HepG2 (cell line): ENCODE data around the gene TNFAIP8L1. TPM values are rescaled to one million over a fixed set of nuclear protein-coding genes. Genes with fewer than 3 reads are reported as not detected.

Experiments
- ATAC-seq: fragments of 200-7000 bp; cut with Tn5 transposase; 3 replicates; pipeline ENCODE4 v1.9.1; 2020; ENCODE audit warnings: mild to moderate bottlenecking, moderate library complexity
- Bru-seq: library from RNA; stranded (reverse); fragments of 400-500 nt; gene quantifications from one replicate; lab custom pipeline; 2021; lab: Mats Ljungman, UMichigan
- BruChase-seq, 2 experiments: library from RNA; stranded (reverse); fragments of 400-500 nt; gene quantifications; one replicate each; lab custom pipeline; 2021; lab: Mats Ljungman, UMichigan
- BruUV-seq: library from RNA; stranded (reverse); fragments of 400-500 nt; replicated peaks from 2 replicates; lab custom pipeline; 2021; lab: Mats Ljungman, UMichigan
- CTCF ChIA-PET: fragments of 300-600 bp; formaldehyde crosslinking; extraction: SDS; loops from one replicate; lab custom pipeline; 2021; ENCODE audit warnings: low total read pairs, inconsistent platforms, low intra/inter-chr PET ratio; lab: Yijun Ruan, JAX
- POLR2A ChIA-PET: fragments of 350-600 bp; sonication (Branson Sonifier 250); formaldehyde crosslinking; loops from one replicate; lab custom pipeline; 2020; ENCODE audit warnings: antibody characterized with exemption, inconsistent platforms; lab: Yijun Ruan, JAX
- DNase-seq: peaks from one replicate; pipeline ENCODE4 v3.0.0-alpha.2; 2015; ENCODE audit warnings: low spot score
- FAIRE-seq: peaks from 3 replicates; lab custom pipeline; 2011; peaks lifted over from hg19 to GRCh38; lab: Jason Lieb, UNC
- H2AFZ ChIP-seq: one replicate; pipeline ENCODE4 v1.6.1; 2011; ENCODE audit warnings: low read length, inconsistent platforms
- H3K27ac ChIP-seq: fragments of 300-600 bp; 3 replicates; pipeline ENCODE4 v1.8.0; 2011; ENCODE audit warnings: mixed run types, mild to moderate bottlenecking, mixed read lengths, low read length, inconsistent platforms; ENCODE audit not compliant: insufficient read depth; ENCODE audit errors: extremely low read length
- H3K27me3 ChIP-seq, 2 experiments: fragments of 200-600 bp in 1 of 2; 2 replicates in 1 of 2; 3 replicates in 1 of 2; pipeline versions ENCODE4 v1.6.0 to v1.8.0; 2011; ENCODE audit warnings: low read length in 2 of 2, mild to moderate bottlenecking in 2 of 2, moderate library complexity in 2 of 2, inconsistent platforms in 1 of 2; ENCODE audit not compliant: insufficient read depth in 2 of 2, control insufficient read depth in 1 of 2
- H3K36me3 ChIP-seq, 2 experiments: fragments of 200-600 bp in 1 of 2; replicated peaks in 1 of 2; 2 replicates in 1 of 2; 3 replicates in 1 of 2; pipeline versions ENCODE4 v1.5.1 to v1.8.0; 2011; ENCODE audit warnings: low read length in 2 of 2, inconsistent platforms in 1 of 2; ENCODE audit not compliant: insufficient read depth in 2 of 2, control insufficient read depth in 1 of 2
- H3K4me1 ChIP-seq: 2 replicates; pipeline ENCODE4 v1.5.1; 2012; ENCODE audit warnings: low read length, inconsistent platforms; ENCODE audit not compliant: insufficient read depth
- H3K4me2 ChIP-seq: 2 replicates; pipeline ENCODE4 v1.6.0; 2011; ENCODE audit warnings: low read depth, low read length, inconsistent platforms
- H3K4me3 ChIP-seq, 3 experiments: fragments of 200-600 bp in 1 of 3; sonication (generic), shearing (Covaris generic) in 1 of 3; replicated peaks in 1 of 3; 2 replicates each; pipeline ENCODE4 v1.5.1; 2011 to 2016; ENCODE audit warnings: low read length in 3 of 3, inconsistent platforms in 2 of 3, low read depth in 2 of 3, mild to moderate bottlenecking in 2 of 3, control low read depth in 1 of 3, mixed read lengths in 1 of 3; ENCODE audit not compliant: insufficient read depth in 1 of 3
- H3K79me2 ChIP-seq: one replicate; pipeline ENCODE4 v1.6.1; 2011; ENCODE audit warnings: low read length, inconsistent platforms; ENCODE audit not compliant: insufficient read depth
- H3K9ac ChIP-seq: 2 replicates; pipeline ENCODE4 v1.6.0; 2011; ENCODE audit warnings: mild to moderate bottlenecking, low read depth, low read length, inconsistent platforms; ENCODE audit not compliant: insufficient read depth
- H3K9me3 ChIP-seq: 2 replicates; pipeline ENCODE4 v1.5.1; 2012; ENCODE audit warnings: mild to moderate bottlenecking, low read length
- H4K20me1 ChIP-seq: 2 replicates; pipeline ENCODE4 v1.6.0; 2011; ENCODE audit warnings: inconsistent platforms, mild to moderate bottlenecking, low read length, moderate library complexity; ENCODE audit not compliant: insufficient read depth
- GABPA ChIP-seq, 2 experiments: IDR thresholded peaks; 2 replicates each; pipeline ENCODE4 v1.6.1; 2011 to 2016; ENCODE audit warnings: low read depth in 2 of 2, low read length in 1 of 2, missing biosample characterization in 1 of 2, missing genetic modification characterization in 1 of 2
- IKZF1 ChIP-seq: fragments of 450-650 bp; IDR thresholded peaks from 2 replicates; pipeline ENCODE4 v1.7.1; 2016
- LCORL ChIP-seq, 2 experiments: fragments of 450-650 bp in 1 of 2; sonication (generic) in 1 of 2; formaldehyde crosslinking in 1 of 2; IDR thresholded peaks; 2 replicates each; pipeline versions ENCODE4 v1.5.0 to v1.6.1; 2017 to 2020; ENCODE audit warnings: antibody characterized with exemption in 1 of 2, missing genetic modification reagents in 1 of 2
- MXI1 ChIP-seq: IDR thresholded peaks from 3 replicates; pipeline ENCODE4 v1.6.1; 2012; ENCODE audit warnings: low read depth, low read length, inconsistent platforms, borderline replicate concordance
- POLR2G ChIP-seq: fragments of 200-400 bp; formaldehyde crosslinking; IDR thresholded peaks from 2 replicates; pipeline ENCODE4 v1.6.1; 2018; ENCODE audit warnings: mild to moderate bottlenecking, low read depth, low read length, moderate library complexity
- RAD51 ChIP-seq: fragments of 450-650 bp; IDR thresholded peaks from 2 replicates; pipeline ENCODE4 v1.6.1; 2016; ENCODE audit warnings: borderline replicate concordance
- RBM39 ChIP-seq: fragments of 200-400 bp; formaldehyde crosslinking; IDR thresholded peaks from one replicate; pipeline ENCODE4 v1.6.1; 2018; ENCODE audit warnings: antibody characterized with exemption, mild to moderate bottlenecking, low read depth, low read length; ENCODE audit not compliant: poor library complexity, severe bottlenecking
- SIN3A ChIP-seq: IDR thresholded peaks from 2 replicates; pipeline ENCODE4 v1.6.1; 2011; ENCODE audit warnings: low read depth, mild to moderate bottlenecking, control low read depth, low read length, borderline replicate concordance
- TBX2 ChIP-seq: sonication (generic); formaldehyde crosslinking; IDR thresholded peaks from 2 replicates; pipeline ENCODE4 v1.5.0; 2020; ENCODE audit warnings: missing genetic modification reagents, mild to moderate bottlenecking, borderline replicate concordance
- TEAD3 ChIP-seq: optimal IDR thresholded peaks from 2 replicates; pipeline ENCODE3; 2016; ENCODE audit warnings: borderline replicate concordance
- TOPORS ChIP-seq: sonication (generic); formaldehyde crosslinking; IDR thresholded peaks from 2 replicates; pipeline ENCODE4 v1.8.0; 2023; ENCODE audit warnings: mild to moderate bottlenecking, missing genetic modification reagents
- U2AF1 ChIP-seq: fragments of 200-400 bp; formaldehyde crosslinking; optimal IDR thresholded peaks from 2 replicates; pipeline ENCODE3; 2017; ENCODE audit warnings: mild to moderate bottlenecking, low read depth, low read length
- XBP1 ChIP-seq: sonication (generic); formaldehyde crosslinking; IDR thresholded peaks from 2 replicates; pipeline ENCODE4 v1.5.0; 2020; ENCODE audit warnings: missing genetic modification reagents
- ZFP41 ChIP-seq: sonication (generic); formaldehyde crosslinking; IDR thresholded peaks from 2 replicates; pipeline ENCODE4 v1.4.0; 2020; ENCODE audit warnings: mild to moderate bottlenecking, missing genetic modification reagents, borderline replicate concordance
- ZMYM3 ChIP-seq: sonication (generic); formaldehyde crosslinking; IDR thresholded peaks from 2 replicates; pipeline ENCODE4 v1.5.1; 2020; ENCODE audit warnings: mild to moderate bottlenecking, missing genetic modification reagents
- ZNF543 ChIP-seq: sonication (generic); formaldehyde crosslinking; IDR thresholded peaks from 2 replicates; pipeline ENCODE4 v1.4.0; 2020; ENCODE audit warnings: mild to moderate bottlenecking, missing genetic modification reagents
- ZNF556 ChIP-seq: sonication (generic); formaldehyde crosslinking; IDR thresholded peaks from 2 replicates; pipeline ENCODE4 v1.4.0; 2020; ENCODE audit warnings: mild to moderate bottlenecking, missing genetic modification reagents, borderline replicate concordance
- ZNF83 ChIP-seq: sonication (generic); formaldehyde crosslinking; IDR thresholded peaks from 2 replicates; pipeline ENCODE4 v1.4.0; 2020; ENCODE audit warnings: missing genetic modification reagents, mild to moderate bottlenecking, borderline replicate concordance
- ZNF879 ChIP-seq: sonication (generic); formaldehyde crosslinking; IDR thresholded peaks from 2 replicates; pipeline ENCODE4 v1.8.1; 2023; ENCODE audit warnings: missing genetic modification reagents
- WGBS: methylation state at CpG from one replicate; pipeline ENCODE4 v1.1.6; 2017; ENCODE audit warnings: low lambda C conversion rate; 5-methylcytosine and 5-hydroxymethylcytosine counted together
- in situ Hi-C: cut with HindIII; loops from 2 replicates; pipeline ENCODE4 v1.10.0; 2017; ENCODE audit warnings: low pct_unique_long_range_greater_than_20kb; ENCODE audit not compliant: extremely low pct_ligation_motif_present
- intact Hi-C: fragments of 100-400 bp; cut with micrococcal nuclease; formaldehyde crosslinking; loops from one replicate; pipeline ENCODE4 v1.10.0; 2022; ENCODE audit not compliant: unreplicated experiment
- long read RNA-seq, 2 experiments: library from RNA in 1 of 2; library from polyadenylated mRNA in 1 of 2; stranded (forward) in 1 of 2; unstranded in 1 of 2; transcript quantifications; one replicate each; pipeline ENCODE4 v2.0.0, GENCODE V29; 2019 to 2022
- polyA minus RNA-seq, 3 experiments: library from RNA; depleted of rRNA, polyadenylated mRNA; stranded (reverse); fragments of >200 nt; gene quantifications; 2 replicates each; pipeline ENCODE4 v1.2.3, GENCODE V29; 2011; ENCODE audit warnings: low replicate concordance in 1 of 3
- polyA plus RNA-seq, 8 experiments: library from polyadenylated mRNA; depleted of rRNA in 3 of 8; stranded (reverse) in 7 of 8; unstranded in 1 of 8; fragments of >200 nt; fragmentation: Illumina TruSeq in 4 of 8; extraction: Trizol in 4 of 8; gene quantifications; 2 replicates each; pipeline versions ENCODE4 v1.2.1 to v1.2.3, GENCODE V29; 2011 to 2016; ENCODE audit warnings: low read depth in 4 of 8, missing spikeins in 1 of 8, mixed read lengths in 1 of 8; ENCODE audit not compliant: insufficient read depth in 1 of 8
- total RNA-seq, 5 experiments: library from RNA; depleted of rRNA; stranded (reverse); fragments of >200 nt; fragmentation: Illumina TruSeq; extraction: Trizol; gene quantifications; 2 replicates each; pipeline ENCODE4 v1.2.3, GENCODE V29; 2016; ENCODE audit warnings: low read depth in 1 of 5

Gene TNFAIP8L1
- total RNA-seq (2016; rRNA removed; fragmentation: Illumina TruSeq; extraction: Trizol) (18.9 and 21.4 TPM in 2 replicates), polyA plus RNA-seq (2011; rRNA removed) (13.4 and 14.2 TPM in 2 replicates), polyA minus RNA-seq (2011; rRNA and poly(A)+ RNA removed; ENCODE audit: low replicate concordance) (2.7 and 20.5 TPM in 2 replicates), Bru-seq, nascent RNA (percentile 73 among the genes with signal in this experiment), BruChase-seq, experiment 1, labeled RNA remaining after a 6-hour chase (percentile 79 among the genes with signal in this experiment), BruChase-seq, experiment 2, labeled RNA remaining after a 2-hour chase (percentile 79 among the genes with signal in this experiment)
- 5.7 and 6.2 TPM in 2 replicates for total RNA-seq (2016; cell fraction: cytosol; rRNA removed; fragmentation: Illumina TruSeq; extraction: Trizol; ENCODE audit: low read depth)
- 15.8 and 20.8 TPM in 2 replicates for total RNA-seq (2016; cell fraction: insoluble cytoplasmic fraction; rRNA removed; fragmentation: Illumina TruSeq; extraction: Trizol)
- total RNA-seq (2016; cell fraction: membrane; rRNA removed; fragmentation: Illumina TruSeq; extraction: Trizol) = 17.1 and 17.6 TPM in 2 replicates
- total RNA-seq (2016; cell fraction: nucleus; rRNA removed; fragmentation: Illumina TruSeq; extraction: Trizol) = 9.7 and 12.6 TPM in 2 replicates
- polyA plus RNA-seq (2011; cell fraction: cytosol; rRNA removed) = 16.1 and 16.8 TPM in 2 replicates
- 7.6 and 8.4 TPM in 2 replicates for polyA plus RNA-seq (2011; cell fraction: nucleus; rRNA removed)
- polyA plus RNA-seq (2012) = 11.6 and 15.1 TPM in 2 replicates
- 5.3 and 5.7 TPM in 2 replicates for polyA plus RNA-seq (2016; cell fraction: cytosol; fragmentation: Illumina TruSeq; extraction: Trizol; ENCODE audit: low read depth)
- 20.0 and 23.7 TPM in 2 replicates for polyA plus RNA-seq (2016; cell fraction: insoluble cytoplasmic fraction; fragmentation: Illumina TruSeq; extraction: Trizol; ENCODE audit: low read depth)
- 13.6 and 14.4 TPM in 2 replicates for polyA plus RNA-seq (2016; cell fraction: membrane; fragmentation: Illumina TruSeq; extraction: Trizol; ENCODE audit: low read depth)
- polyA plus RNA-seq (2016; cell fraction: nucleus; fragmentation: Illumina TruSeq; extraction: Trizol; ENCODE audit: insufficient read depth, low read depth) = 15.4 and 17.2 TPM in 2 replicates
- 10.1 and 10.4 TPM in 2 replicates for polyA minus RNA-seq (2011; cell fraction: cytosol; rRNA and poly(A)+ RNA removed)
- 8.8 and 9.0 TPM in 2 replicates for polyA minus RNA-seq (2011; cell fraction: nucleus; rRNA and poly(A)+ RNA removed)
- long read RNA-seq, experiment 1, transcript TNFAIP8L1-201 (2 exons, 3,814 nt) = major isoform, 10 of 16 reads
- long read RNA-seq, experiment 1, partial matches to known transcripts = 0 of 16 reads
- long read RNA-seq, experiment 1, other reads (novel, unspliced or antisense) = 5 of 16 reads
- long read RNA-seq, experiment 2, transcript TNFAIP8L1-201 (2 exons, 3,814 nt) = major isoform, 8 of 43 reads
- long read RNA-seq, experiment 2, partial matches to known transcripts = 0 of 43 reads
- long read RNA-seq, experiment 2, other reads (novel, unspliced or antisense) = 35 of 43 reads

GRCh38 chr19:4638828-4639530 is at the start of gene TNFAIP8L1:
Gene TNFAIP8L1, plus strand, starts transcription at chr19:4639516. Its CDS starts 12,354 bp downstream, at chr19:4651870.
- POLR2A ChIA-PET = no interaction called here
- DNase-seq = peak; percentile 89
- no peaks in the 10 kb centered on the region for H3K36me3 ChIP-seq
- FAIRE-seq = peak; percentile 15
- 1% methylated on average over 31 of the region's 49 CpGs for WGBS
- no TSS peak for BruUV-seq
- H2AFZ ChIP-seq = no peak within 1 kb of the TSS
- in situ Hi-C loops = loop anchor here (5.0 kb wide), 1 partner anchor 62 kb away; no protein-coding TSS in a partner anchor
- H3K4me1 ChIP-seq = peaks cover 50% of the 10 kb centered on the region
- H3K79me2 ChIP-seq = peaks cover 33% of the 10 kb centered on the region
- intact Hi-C loops = no loop called here
- peak within 1 kb of the TSS; percentile 80 to 99 (median 98) for H3K4me3 ChIP-seq
- peak within 1 kb of the TSS; percentile 88 for H3K4me2 ChIP-seq
- no peaks in the 10 kb centered on the region; a peak in 1 of 5 replicates for H3K27me3 ChIP-seq
- H3K27ac ChIP-seq = peak within 1 kb of the TSS; percentile 90
- peak; percentile 53 for ATAC-seq
- peaks cover 9% of the 10 kb centered on the region; the same call in 1 of the 2 replicates for H4K20me1 ChIP-seq
- H3K9me3 ChIP-seq = no peaks in the 10 kb centered on the region
- CTCF ChIA-PET = no interaction called here
- H3K9ac ChIP-seq = peak within 1 kb of the TSS; percentile 98
- TF ChIP-seq LCORL (IDR thresholded peaks at IDR 0.05) (no peak), LCORL (CRISPR knock-in tag; IDR thresholded peaks at IDR 0.05) (peak; percentile 38), U2AF1 (peak; percentile 43), ZNF556 (no peak), MXI1 (peak; percentile 84; the same call in 1 of the 3 replicates), TOPORS (CRISPR knock-in tag) (no peak), ZFP41 (CRISPR knock-in tag) (no peak), GABPA (IDR thresholded peaks at IDR 0.05; ENCODE audit: low read depth, low read length) (no peak), GABPA (CRISPR knock-in tag; IDR thresholded peaks at IDR 0.05; ENCODE audit: low read depth) (no peak; the same call in 1 of the 2 replicates), RBM39 (no peak), TBX2 (CRISPR knock-in tag) (0 out of 2 replicates have a peak, but pooled peaks have one; percentile 15), TEAD3 (CRISPR knock-in tag) (peak; percentile 44), SIN3A (peak; percentile 44; the same call in 1 of the 2 replicates), IKZF1 (no peak), RAD51 (peak; percentile 20; the same call in 1 of the 2 replicates), ZNF543 (0 out of 2 replicates have a peak, but pooled peaks have one; percentile 34), XBP1 (CRISPR knock-in tag) (no peak), POLR2G (peak; percentile 45), ZMYM3 (CRISPR knock-in tag) (0 out of 2 replicates have a peak, but pooled peaks have one; percentile 42), ZNF879 (CRISPR knock-in tag) (no peak), ZNF83 (CRISPR knock-in tag) (no peak)
